Ovary (tissue), 3 donors: ENCODE data around the gene HNF1A.

ENCODE experiments used
- POLR2A ChIP-seq: fragments of 450-650 bp; IDR thresholded peaks from one replicate; pipeline ENCODE4 v1.6.1; 2017; ENCODE audit warnings: antibody characterized with exemption, mild to moderate bottlenecking, moderate library complexity
- TF ChIP-seq, protein P1 (sequence below), 3 donors: fragments of 450-650 bp in 2 of 3; fragments of 200-600 bp in 1 of 3; IDR thresholded peaks; one replicate each; pipeline versions ENCODE4 v1.5.1 to v1.8.0; 2016 to 2022; ENCODE audit warnings: antibody characterized with exemption in 3 of 3, mild to moderate bottlenecking in 1 of 3
- donor health status: DM: no; HTN: no; CAD: no.

GRCh38 chr12:120978296-120979219, at the start of gene HNF1A:
- no peak for TF ChIP-seq POLR2A
- TF ChIP-seq, protein P1, sequence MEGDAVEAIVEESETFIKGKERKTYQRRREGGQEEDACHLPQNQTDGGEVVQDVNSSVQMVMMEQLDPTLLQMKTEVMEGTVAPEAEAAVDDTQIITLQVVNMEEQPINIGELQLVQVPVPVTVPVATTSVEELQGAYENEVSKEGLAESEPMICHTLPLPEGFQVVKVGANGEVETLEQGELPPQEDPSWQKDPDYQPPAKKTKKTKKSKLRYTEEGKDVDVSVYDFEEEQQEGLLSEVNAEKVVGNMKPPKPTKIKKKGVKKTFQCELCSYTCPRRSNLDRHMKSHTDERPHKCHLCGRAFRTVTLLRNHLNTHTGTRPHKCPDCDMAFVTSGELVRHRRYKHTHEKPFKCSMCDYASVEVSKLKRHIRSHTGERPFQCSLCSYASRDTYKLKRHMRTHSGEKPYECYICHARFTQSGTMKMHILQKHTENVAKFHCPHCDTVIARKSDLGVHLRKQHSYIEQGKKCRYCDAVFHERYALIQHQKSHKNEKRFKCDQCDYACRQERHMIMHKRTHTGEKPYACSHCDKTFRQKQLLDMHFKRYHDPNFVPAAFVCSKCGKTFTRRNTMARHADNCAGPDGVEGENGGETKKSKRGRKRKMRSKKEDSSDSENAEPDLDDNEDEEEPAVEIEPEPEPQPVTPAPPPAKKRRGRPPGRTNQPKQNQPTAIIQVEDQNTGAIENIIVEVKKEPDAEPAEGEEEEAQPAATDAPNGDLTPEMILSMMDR (IDR thresholded peaks at IDR 0.05): no peak
